Measurements from ENCODE around the gene YIF1A. TPM values are rescaled to one million over a fixed set of nuclear protein-coding genes. Genes with fewer than 3 reads are reported as not detected.

The YIF1A gene
- polyA plus RNA-seq, 1 of the 3 experiments (the other 2 are of a cell fraction) = 123 TPM

DNA sequence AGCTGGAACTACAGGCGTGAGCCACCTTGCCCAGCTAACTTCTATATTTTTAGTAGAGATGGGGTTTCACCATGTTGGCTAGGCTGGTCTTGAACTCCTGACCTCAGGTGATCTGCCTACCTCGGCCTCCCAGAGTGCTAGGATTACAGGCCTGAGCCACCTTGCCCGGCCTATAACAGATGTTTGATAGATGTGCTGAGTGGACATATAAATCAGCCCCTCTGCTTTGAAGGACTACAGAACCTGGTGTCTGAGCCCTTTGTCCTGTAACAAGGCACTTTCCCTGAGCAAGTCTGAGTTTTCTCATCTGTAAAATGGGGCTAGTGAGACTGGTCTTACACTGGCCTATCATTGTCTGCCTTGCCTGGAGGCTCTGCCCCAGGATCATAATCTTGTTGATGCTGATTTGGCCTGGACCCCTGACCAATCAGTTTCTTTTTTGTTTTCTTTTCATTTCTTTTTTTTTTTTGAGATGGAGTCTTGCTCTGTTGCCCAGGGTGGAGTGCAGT lies 40.3 kb upstream of the YIF1A start (continued):
- TF ChIP-seq, protein P1, sequence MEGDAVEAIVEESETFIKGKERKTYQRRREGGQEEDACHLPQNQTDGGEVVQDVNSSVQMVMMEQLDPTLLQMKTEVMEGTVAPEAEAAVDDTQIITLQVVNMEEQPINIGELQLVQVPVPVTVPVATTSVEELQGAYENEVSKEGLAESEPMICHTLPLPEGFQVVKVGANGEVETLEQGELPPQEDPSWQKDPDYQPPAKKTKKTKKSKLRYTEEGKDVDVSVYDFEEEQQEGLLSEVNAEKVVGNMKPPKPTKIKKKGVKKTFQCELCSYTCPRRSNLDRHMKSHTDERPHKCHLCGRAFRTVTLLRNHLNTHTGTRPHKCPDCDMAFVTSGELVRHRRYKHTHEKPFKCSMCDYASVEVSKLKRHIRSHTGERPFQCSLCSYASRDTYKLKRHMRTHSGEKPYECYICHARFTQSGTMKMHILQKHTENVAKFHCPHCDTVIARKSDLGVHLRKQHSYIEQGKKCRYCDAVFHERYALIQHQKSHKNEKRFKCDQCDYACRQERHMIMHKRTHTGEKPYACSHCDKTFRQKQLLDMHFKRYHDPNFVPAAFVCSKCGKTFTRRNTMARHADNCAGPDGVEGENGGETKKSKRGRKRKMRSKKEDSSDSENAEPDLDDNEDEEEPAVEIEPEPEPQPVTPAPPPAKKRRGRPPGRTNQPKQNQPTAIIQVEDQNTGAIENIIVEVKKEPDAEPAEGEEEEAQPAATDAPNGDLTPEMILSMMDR (IDR thresholded peaks at IDR 0.05) = no peak
- no peak for TF ChIP-seq JUND (IDR thresholded peaks at IDR 0.05)
- no peak for TF ChIP-seq TCF12 (IDR thresholded peaks at IDR 0.05)

DNA sequence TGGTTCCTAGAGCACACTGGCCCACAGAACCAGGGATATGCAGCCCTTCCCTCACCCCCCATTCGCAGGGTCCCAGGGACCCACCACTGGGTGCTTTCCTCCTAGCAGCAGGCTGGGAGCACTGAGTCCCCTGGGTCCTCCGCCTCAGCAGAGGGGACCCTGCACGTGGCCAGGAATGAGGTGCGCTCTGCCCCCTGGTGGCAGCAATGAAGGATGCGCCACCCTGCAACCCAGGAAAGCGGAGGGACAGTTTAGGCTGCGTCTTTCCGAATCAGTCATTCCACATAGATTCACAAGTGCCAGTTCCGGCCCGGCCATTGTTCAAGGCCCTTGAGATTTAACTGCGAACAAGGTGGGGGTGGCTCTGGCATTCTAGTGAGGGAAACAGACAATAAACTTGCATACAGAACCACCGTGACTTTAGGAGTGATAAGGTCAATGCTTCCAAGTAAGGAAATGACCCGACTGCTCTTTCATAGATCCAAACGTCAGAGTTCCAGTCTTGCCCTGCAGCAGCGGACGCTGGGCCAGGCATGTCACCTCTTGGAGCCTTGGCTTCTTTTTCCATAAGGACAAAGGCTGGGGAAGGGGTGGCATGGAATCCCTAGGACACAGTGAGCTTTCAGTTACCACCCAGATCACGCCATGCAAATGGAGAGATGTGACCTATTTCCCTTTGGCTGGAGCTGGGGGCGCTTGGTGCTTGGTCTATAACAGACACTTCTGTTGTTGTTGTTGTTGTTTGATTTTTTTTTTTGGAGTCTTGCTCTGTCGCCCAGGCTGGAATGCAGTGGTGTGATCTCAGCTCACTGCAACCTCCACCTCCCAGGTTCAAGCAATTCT lies 39.6 kb upstream of the YIF1A start:
- H2AFZ ChIP-seq (ENCODE audit: low read depth) = peak overlapping the region; percentile 26; the same call in 1 of the 2 replicates
- peaks cover 9% of the 10 kb centered on the region for H3F3A ChIP-seq (replicated peaks; ENCODE audit: insufficient read depth)
- H4K20me1 ChIP-seq (ENCODE audit: insufficient read depth) = no peaks in the 10 kb centered on the region
- POLR2A ChIA-PET = interaction anchor here (1.1 to 2.3 kb wide), 2 partner anchors 16 to 17 kb away, joined by 5 to 12 read pairs; no protein-coding TSS in a partner anchor
- CTCF ChIA-PET = interaction anchor here (0.8 to 8.8 kb wide), 6 partner anchors 9 to 110 kb away, joined by 3 to 280 read pairs (median 5); partner anchors contain the start of genes CD248 and MRPL11
- peaks cover 7 to 17% of the 10 kb centered on the region in 2 experiments for H3K36me3 ChIP-seq (replicated peaks in 1 of 2; ENCODE audit: control insufficient read depth in 1 of 2, insufficient read depth in 2 of 2, low read length in 1 of 2)
- DNase-seq = peak; percentile 93
- H3K27ac ChIP-seq (ENCODE audit: low read depth in 2 of 2, low read length in 1 of 2) = peak overlapping the region; percentile 13 to 80; a peak in 3 of 4 replicates
- H3K9me2 ChIP-seq = no peaks in the 10 kb centered on the region
- H3K27me3 ChIP-seq (ENCODE audit: insufficient read depth) = no peaks in the 10 kb centered on the region
- no peaks in the 10 kb centered on the region for H3K9me3 ChIP-seq
- H3K4me2 ChIP-seq = peak overlapping the region; percentile 31; the same call in 1 of the 2 replicates
- H3K4me3 ChIP-seq (ENCODE audit: low read depth in 2 of 2, low read length in 1 of 2) = peak overlapping the region in 1 of 2 experiments; percentile 21; a peak in 1 of 4 replicates
- H3K79me2 ChIP-seq (ENCODE audit: insufficient read depth) = no peaks in the 10 kb centered on the region
- peaks cover 28 to 36% of the 10 kb centered on the region in 2 experiments; a peak in 3 of 4 replicates for H3K4me1 ChIP-seq (ENCODE audit: control insufficient read depth in 1 of 2, insufficient read depth in 2 of 2, low read depth in 1 of 2, low read length in 1 of 2)
- WGBS (ENCODE audit: low lambda C conversion rate) = 26% methylated on average over 19 of the region's 19 CpGs
- H3K9ac ChIP-seq = peak overlapping the region; percentile 15; the same call in 1 of the 2 replicates
- TF ChIP-seq YY1 (IDR thresholded peaks at IDR 0.05; ENCODE audit: low read depth) (no peak), USF2 (IDR thresholded peaks at IDR 0.05; ENCODE audit: borderline replicate concordance, low read depth, low read length) (0 out of 2 replicates have a peak, but pooled peaks have one; percentile 31), TCF12 (IDR thresholded peaks at IDR 0.05) (no peak), NFIC (IDR thresholded peaks at IDR 0.05; ENCODE audit: borderline replicate concordance) (no peak), RXRA (IDR thresholded peaks at IDR 0.05; ENCODE audit: borderline replicate concordance, low read depth) (no peak), FOXM1 (IDR thresholded peaks at IDR 0.05; ENCODE audit: low read depth) (no peak), USF1 (IDR thresholded peaks at IDR 0.05; ENCODE audit: borderline replicate concordance, low read depth) (peak; percentile 76; the same call in 1 of the 2 replicates), MAX (IDR thresholded peaks at IDR 0.05; ENCODE audit: low read depth) (peak; percentile 99), CHD2 (IDR thresholded peaks at IDR 0.05; ENCODE audit: low read length, partially characterized antibody) (peak; percentile 63), ZBTB33 (IDR thresholded peaks at IDR 0.05; ENCODE audit: borderline replicate concordance, low read depth) (no peak), NRF1 (IDR thresholded peaks at IDR 0.05; ENCODE audit: low read depth, low read length) (no peak; the same call in 1 of the 2 replicates), FOSL2 (IDR thresholded peaks at IDR 0.05; ENCODE audit: borderline replicate concordance, low read depth) (no peak), MXI1 (IDR thresholded peaks at IDR 0.05; ENCODE audit: low read depth, low read length) (peak; percentile 91), TAF1 (IDR thresholded peaks at IDR 0.05; ENCODE audit: borderline replicate concordance, low read depth, low read length) (no peak), TEAD4 (IDR thresholded peaks at IDR 0.05; ENCODE audit: borderline replicate concordance, insufficient read depth) (0 out of 2 replicates have a peak, but pooled peaks have one; percentile 41), JUND (IDR thresholded peaks at IDR 0.05) (no peak), RAD21 (IDR thresholded peaks at IDR 0.05; ENCODE audit: low read length) (peak; percentile 88)
- TF ChIP-seq, protein P1 (IDR thresholded peaks at IDR 0.05) = peak; percentile 94

Data from SK-N-SH (cell line).